ENCODE data around the gene AIFM2.

The AIFM2 gene

DNA sequence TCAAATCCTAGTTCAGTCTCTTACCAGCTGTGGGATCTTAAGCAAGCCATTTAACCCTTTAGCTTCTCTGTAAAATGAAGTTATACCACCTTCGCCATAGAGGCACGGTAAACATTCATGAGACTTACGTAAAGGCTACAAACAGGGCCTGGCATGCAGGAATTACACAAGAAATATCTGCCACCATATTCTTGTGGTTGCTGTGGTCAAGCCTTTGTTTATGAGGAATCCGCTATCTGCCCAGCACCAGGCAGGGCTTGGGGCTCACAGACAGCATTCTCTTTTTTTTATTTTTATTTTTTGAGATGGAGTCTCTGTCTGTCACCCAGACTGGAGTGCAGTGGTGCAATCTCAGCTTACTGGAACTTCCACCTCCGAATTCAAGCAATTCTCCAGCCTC is 9.9 kb downstream of the AIFM2 start:
- TF ChIP-seq CTCF (IDR thresholded peaks at IDR 0.05; ENCODE audit: insufficient read depth, low read length, missing control alignments), result no peak
- ChIA-PET CTCF (interaction anchor here (1.0 to 9.8 kb wide), 4 partner anchors 6 to 23 kb away, joined by 3 to 110 read pairs (median 6); partner anchors contain the start of gene TYSND1), POLR2A (no interaction called here)
- DNase-seq (ENCODE audit: low read depth, low spot score), result no peak
- no peak overlapping the region for H3K4me3 ChIP-seq (ENCODE audit: low read depth, low read length)

DNA sequence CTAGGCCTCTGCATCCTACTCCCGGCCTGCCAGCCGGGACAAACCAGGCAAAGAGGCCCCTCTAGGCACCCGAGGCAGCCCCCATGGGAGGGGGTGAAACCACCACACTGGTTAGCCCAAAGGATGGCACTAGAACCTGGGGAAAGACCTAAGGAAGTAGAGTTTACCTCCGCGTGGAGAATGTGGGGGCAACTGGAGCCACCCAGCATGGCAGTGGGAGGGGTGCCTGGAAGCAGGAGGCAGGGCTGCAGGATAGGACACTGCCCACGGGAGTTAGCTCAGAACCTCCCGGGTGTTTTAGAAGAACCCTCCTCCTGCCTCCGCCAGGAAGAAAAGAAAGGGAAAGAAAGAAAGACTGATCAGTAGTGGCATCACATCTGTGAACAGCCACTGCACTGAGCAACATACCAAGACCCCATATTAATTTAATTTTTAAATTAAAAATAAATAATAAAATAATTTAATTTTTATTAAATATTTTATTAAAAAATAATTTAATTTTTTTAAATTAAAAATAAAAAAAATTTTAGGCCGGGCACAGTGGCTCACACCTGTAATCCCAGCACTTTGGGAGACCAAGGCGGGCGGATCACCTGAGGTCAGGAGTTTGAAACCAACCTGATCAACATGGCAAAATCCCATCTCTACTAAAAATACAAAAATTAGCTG is 11.2 kb downstream of the AIFM2 start:
- TF ChIP-seq CTCF (IDR thresholded peaks at IDR 0.05; ENCODE audit: insufficient read depth, low read length, missing control alignments), result no peak
- CTCF ChIA-PET, result interaction anchor here (1.7 to 9.2 kb wide), 3 partner anchors 8 to 25 kb away, joined by 4 to 251 read pairs (median 8); partner anchors contain the start of gene TYSND1
- POLR2A ChIA-PET, result no interaction called here

DNA sequence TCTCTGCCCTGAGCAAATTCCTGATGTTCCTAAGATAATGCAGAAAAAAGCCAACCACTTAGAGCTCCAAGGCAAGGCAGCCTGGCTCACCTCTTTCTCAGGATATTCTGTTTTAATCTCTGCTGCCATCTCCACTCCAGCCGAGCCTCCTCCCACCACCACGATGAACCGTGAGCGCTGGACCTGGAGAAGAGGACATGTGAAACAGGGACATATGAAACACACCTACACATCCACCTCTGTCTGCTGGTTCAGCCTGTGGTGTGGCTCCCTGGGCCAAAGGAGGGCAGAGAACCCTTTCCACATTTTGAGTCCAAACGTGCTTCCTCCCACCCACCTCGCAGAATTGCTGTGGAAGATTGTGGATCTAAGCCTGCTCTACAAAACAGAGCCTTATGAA is 12.2 kb downstream of the AIFM2 start:
- ChIA-PET POLR2A (no interaction called here), CTCF (interaction anchor here (5.6 to 9.2 kb wide), 2 partner anchors 19 to 244 kb away, joined by 48 to 251 read pairs; no protein-coding TSS in a partner anchor)
- no peak overlapping the region for H3K4me3 ChIP-seq (ENCODE audit: low read depth, low read length)
- DNase-seq (ENCODE audit: low read depth, low spot score), result no peak
- TF ChIP-seq CTCF (IDR thresholded peaks at IDR 0.05; ENCODE audit: insufficient read depth, low read length, missing control alignments), result no peak

More for the DNA sequence above, 11.2 kb downstream of the AIFM2 start:
- DNase-seq (ENCODE audit: low read depth, low spot score), result no peak
- no peak overlapping the region for H3K4me3 ChIP-seq (ENCODE audit: low read depth, low read length)

GRCh38 chr10:70119623-70120022 is 13.0 kb downstream of the AIFM2 start:
- DNase-seq (ENCODE audit: low read depth, low spot score), result no peak
- CTCF ChIA-PET, result interaction anchor here (5.5 to 9.2 kb wide), 4 partner anchors 8 to 245 kb away, joined by 48 to 251 read pairs (median 85); partner anchors contain the start of gene TYSND1
- no peak overlapping the region for H3K4me3 ChIP-seq (ENCODE audit: low read depth, low read length)
- POLR2A ChIA-PET, result no interaction called here
- no peak for TF ChIP-seq CTCF (IDR thresholded peaks at IDR 0.05; ENCODE audit: insufficient read depth, low read length, missing control alignments)

DNA sequence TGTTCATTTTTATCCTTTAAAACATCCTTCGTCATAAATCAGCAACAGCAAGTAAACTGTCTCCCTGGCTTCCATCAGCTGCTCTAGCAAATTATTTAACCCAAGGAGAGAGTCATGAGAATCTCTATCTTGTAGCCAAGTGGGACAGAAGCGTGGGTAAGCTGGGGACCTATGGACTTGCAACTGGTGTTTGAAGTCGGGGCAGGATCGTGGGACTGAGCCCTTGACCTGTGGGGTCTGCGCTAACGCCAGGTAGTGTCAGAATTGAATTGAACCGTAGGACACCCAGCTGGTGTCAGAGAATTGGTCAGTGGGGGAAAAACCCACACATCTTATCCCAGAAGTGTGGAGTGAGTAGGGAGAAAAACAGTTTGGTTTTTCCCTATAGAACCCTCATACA is 13.4 kb downstream of the AIFM2 start:
- CTCF ChIA-PET, result interaction anchor here (0.9 to 9.2 kb wide), 5 partner anchors 8 to 245 kb away, joined by 3 to 251 read pairs (median 60); partner anchors contain the start of gene TYSND1
- no peak overlapping the region for H3K4me3 ChIP-seq (ENCODE audit: low read depth, low read length)
- no peak for DNase-seq (ENCODE audit: low read depth, low spot score)
- POLR2A ChIA-PET, result no interaction called here
- no peak for TF ChIP-seq CTCF (IDR thresholded peaks at IDR 0.05; ENCODE audit: insufficient read depth, low read length, missing control alignments)

DNA sequence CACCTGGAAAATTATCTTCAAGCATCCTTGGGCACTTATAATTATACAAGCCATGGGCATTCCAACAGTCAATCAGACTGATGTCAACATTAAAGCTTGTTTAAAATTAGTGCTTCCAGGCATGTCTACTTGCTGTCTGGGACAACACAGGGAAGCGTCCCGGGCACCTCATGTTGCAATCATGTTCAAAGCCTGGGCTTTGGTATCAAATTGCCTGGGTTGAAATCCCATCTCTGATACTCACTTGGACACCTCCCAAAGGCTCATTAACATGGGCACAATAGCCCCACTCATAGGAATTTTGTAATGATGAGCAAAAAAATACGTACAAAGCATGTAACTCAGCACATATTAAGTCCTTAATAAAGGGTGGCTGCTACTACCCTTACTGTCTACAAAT is 14.4 kb downstream of the AIFM2 start:
- no peak for DNase-seq (ENCODE audit: low read depth, low spot score)
- TF ChIP-seq CTCF (IDR thresholded peaks at IDR 0.05; ENCODE audit: insufficient read depth, low read length, missing control alignments), result no peak
- no peak overlapping the region for H3K4me3 ChIP-seq (ENCODE audit: low read depth, low read length)
- ChIA-PET CTCF (interaction anchor here (5.5 to 9.2 kb wide), 4 partner anchors 9 to 246 kb away, joined by 48 to 251 read pairs (median 85); partner anchors contain the start of gene TYSND1), POLR2A (no interaction called here)

Data from AG04449 (cell line).